AG09309 (cell line): ENCODE data around the gene KLHL17.
"Not testable (repeated sequence)": the region's sequence is repeated elsewhere in the genome, so short reads cannot be mapped to it uniquely, and the experiment has no call there.

Experiments used
- DNase-seq: peaks from one replicate; pipeline ENCODE4 v3.0.0-alpha.2; 2010; ENCODE audit warnings: low read depth
- H3K4me3 ChIP-seq: 2 replicates; pipeline ENCODE4 v1.5.1; 2011; ENCODE audit warnings: mild to moderate bottlenecking, low read depth, low read length, moderate library complexity; ENCODE audit not compliant: control insufficient read depth
- CTCF ChIP-seq: IDR thresholded peaks from 2 replicates; pipeline ENCODE4 v1.5.1; 2011; ENCODE audit warnings: mild to moderate bottlenecking, low read depth, low read length, inconsistent platforms; ENCODE audit not compliant: insufficient read depth, control insufficient read depth; ENCODE audit errors: missing control alignments

The KLHL17 gene

GRCh38 chr1:945688-946556 lies 14.5 kb upstream of the KLHL17 start:
- no peak for DNase-seq
- no peak for TF ChIP-seq CTCF
- no peak overlapping the region for H3K4me3 ChIP-seq

DNA sequence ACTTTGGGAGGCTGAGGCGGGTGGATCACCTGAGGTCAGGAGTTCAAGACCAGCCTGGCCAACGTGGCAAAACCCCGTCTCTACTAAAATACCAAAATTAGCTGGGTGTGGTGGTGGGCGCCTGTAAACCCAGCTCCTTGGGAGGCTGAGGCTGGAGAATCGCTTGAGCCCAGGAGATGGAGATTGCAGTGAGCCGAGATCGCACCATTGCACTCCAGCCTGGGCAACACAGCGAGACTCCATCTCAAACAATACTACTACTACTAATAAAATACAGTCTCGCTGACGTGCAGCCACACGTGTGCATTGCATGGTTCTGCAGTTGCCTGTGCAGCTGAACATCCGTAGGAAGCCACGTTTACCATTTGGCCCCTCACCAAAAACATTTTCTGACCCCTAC lies 13.6 kb upstream of the KLHL17 start:
- H3K4me3 ChIP-seq, DNase-seq: not testable (repeated sequence)

GRCh38 chr1:947958-948357 lies 12.4 kb upstream of the KLHL17 start:
- no peak for TF ChIP-seq CTCF
- no peak for DNase-seq
- no peak overlapping the region for H3K4me3 ChIP-seq

GRCh38 chr1:950268-950667 lies 10.1 kb upstream of the KLHL17 start:
- no peak overlapping the region for H3K4me3 ChIP-seq
- DNase-seq, result no peak
- no peak for TF ChIP-seq CTCF

DNA sequence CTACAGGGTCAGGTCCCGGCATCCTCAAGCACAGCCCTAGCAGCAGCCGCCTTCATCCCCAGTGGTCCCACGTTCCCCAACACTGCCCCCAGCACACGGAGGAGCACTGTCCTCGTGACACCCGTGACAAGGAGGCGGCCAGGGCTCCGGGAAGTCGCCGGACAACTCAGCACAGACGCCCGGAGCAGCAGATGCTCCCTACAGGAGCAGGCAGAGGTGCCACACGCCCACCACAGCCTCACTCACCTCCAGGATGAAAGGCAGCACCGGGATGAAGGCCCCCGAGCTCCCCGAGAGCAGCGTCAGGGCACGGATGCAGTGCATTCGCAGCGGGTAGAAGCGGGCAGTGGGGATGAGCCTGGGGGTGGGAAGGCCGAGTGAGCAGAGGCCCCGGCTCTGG lies 9.5 kb upstream of the KLHL17 start:
- TF ChIP-seq CTCF, result no peak
- no peak for DNase-seq
- H3K4me3 ChIP-seq, result no peak overlapping the region

GRCh38 chr1:951364-951763 lies 9.0 kb upstream of the KLHL17 start:
- H3K4me3 ChIP-seq, result no peak overlapping the region
- DNase-seq, result no peak
- TF ChIP-seq CTCF, result peak; percentile 51

GRCh38 chr1:952201-952600 lies 8.2 kb upstream of the KLHL17 start:
- no peak for TF ChIP-seq CTCF
- DNase-seq, result no peak
- H3K4me3 ChIP-seq, result no peak overlapping the region
